Kidney epithelial cell (primary cell): ENCODE results near the gene HCK. TPM values are rescaled to one million over a fixed set of nuclear protein-coding genes. Genes with fewer than 3 reads are reported as not detected.

Experiments used
- DNase-seq: peaks from one replicate; pipeline ENCODE4 v3.0.0-alpha.2; 2010; ENCODE audit warnings: low read depth
- H3K27me3 ChIP-seq: 2 replicates; pipeline ENCODE4 v1.6.0; 2011; ENCODE audit warnings: low read length; ENCODE audit not compliant: control insufficient read depth, insufficient read depth
- H3K36me3 ChIP-seq: 2 replicates; pipeline ENCODE4 v1.5.1; 2011; ENCODE audit warnings: low read length; ENCODE audit not compliant: control insufficient read depth, insufficient read depth
- H3K4me3 ChIP-seq: 2 replicates; pipeline ENCODE4 v1.5.1; 2011; ENCODE audit warnings: low read depth, mild to moderate bottlenecking, control low read depth, low read length
- total RNA-seq: library from RNA; depleted of rRNA; stranded (reverse); fragments of >200 nt; gene quantifications from 2 replicates; pipeline ENCODE4 v1.2.3, GENCODE V29; 2015
- TF ChIP-seq, protein P1 (sequence below): IDR thresholded peaks from 2 replicates; pipeline ENCODE4 v1.5.1; 2011; ENCODE audit warnings: mild to moderate bottlenecking, moderate library complexity, low read length, control low read depth, inconsistent platforms; ENCODE audit not compliant: insufficient read depth, poor library complexity, severe bottlenecking

Gene HCK
- total RNA-seq, 1 donor from 2014 or later = 0.17 TPM

DNA sequence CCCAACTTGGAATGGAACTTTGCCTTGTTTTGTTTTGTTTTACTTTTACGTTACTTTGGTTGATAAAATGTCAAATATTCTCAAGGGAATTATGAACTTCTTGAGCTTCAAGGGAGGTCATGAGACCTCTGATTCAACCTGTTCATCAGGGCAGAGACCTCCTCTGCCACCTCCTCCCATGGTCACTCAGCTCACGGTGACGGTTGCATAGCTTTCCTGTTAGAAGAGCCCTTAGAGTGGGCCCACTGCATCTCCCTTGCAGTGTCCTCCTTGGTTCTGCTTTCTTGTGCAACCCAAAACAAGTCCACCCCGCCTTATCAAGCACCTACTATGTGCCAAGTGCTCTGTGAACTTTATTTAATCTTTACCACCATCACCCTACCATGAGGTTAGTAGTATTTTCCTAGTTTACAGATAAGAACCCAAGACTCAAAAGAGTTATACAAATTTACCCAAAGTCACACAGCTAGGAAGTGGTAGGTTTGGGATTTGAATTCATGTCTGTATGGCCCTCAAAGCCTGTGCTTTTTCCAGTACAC lies 72.9 kb downstream of the HCK start:
- no peak for DNase-seq
- TF ChIP-seq, protein P1, sequence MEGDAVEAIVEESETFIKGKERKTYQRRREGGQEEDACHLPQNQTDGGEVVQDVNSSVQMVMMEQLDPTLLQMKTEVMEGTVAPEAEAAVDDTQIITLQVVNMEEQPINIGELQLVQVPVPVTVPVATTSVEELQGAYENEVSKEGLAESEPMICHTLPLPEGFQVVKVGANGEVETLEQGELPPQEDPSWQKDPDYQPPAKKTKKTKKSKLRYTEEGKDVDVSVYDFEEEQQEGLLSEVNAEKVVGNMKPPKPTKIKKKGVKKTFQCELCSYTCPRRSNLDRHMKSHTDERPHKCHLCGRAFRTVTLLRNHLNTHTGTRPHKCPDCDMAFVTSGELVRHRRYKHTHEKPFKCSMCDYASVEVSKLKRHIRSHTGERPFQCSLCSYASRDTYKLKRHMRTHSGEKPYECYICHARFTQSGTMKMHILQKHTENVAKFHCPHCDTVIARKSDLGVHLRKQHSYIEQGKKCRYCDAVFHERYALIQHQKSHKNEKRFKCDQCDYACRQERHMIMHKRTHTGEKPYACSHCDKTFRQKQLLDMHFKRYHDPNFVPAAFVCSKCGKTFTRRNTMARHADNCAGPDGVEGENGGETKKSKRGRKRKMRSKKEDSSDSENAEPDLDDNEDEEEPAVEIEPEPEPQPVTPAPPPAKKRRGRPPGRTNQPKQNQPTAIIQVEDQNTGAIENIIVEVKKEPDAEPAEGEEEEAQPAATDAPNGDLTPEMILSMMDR = no peak
- Histone ChIP-seq H3K27me3 (no peaks in the 10 kb centered on the region), H3K36me3 (no peaks in the 10 kb centered on the region), H3K4me3 (no peak overlapping the region)

DNA sequence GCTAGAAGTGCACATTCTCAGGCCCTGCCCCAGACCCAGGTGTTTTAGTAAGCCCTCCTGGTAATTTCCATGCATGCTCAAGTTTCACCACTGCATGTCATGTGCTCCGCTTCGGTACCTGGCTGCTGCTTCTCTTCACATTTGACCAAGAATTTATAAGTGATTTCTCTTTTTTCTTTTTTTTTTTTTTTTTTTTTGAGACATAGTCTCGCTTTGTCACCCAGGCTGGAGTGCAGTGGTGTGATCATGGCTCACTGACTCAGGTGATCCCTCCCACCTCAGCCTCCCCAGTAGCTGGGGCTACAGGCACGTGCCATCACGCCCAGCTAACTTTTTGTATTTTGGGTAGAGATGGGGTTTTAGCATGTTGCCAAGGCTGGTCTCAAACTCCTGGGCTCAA lies 73.5 kb downstream of the HCK start:
- Histone ChIP-seq H3K27me3 (no peaks in the 10 kb centered on the region), H3K36me3 (no peaks in the 10 kb centered on the region), H3K4me3 (no peak overlapping the region)
- TF ChIP-seq, protein P1 = no peak
- no peak for DNase-seq

DNA sequence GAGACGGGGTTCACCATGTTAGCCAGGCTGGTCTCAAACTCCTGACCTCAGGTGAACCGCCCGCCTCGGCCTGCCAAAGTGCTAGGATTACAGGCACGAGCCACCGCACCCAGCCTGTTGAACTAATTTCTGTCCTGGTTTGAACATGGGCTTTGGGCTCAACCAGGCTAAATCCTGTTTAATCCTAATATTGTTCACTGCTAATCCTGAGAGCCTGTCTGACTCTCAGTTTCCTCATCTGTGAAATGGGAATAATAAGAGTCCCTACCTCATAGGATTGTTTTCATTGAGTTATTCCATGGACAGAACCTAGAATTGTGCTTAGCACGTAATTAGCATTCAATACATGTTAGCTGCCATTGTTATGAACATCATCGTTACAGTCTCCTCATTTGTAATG lies 74.9 kb downstream of the HCK start:
- Histone ChIP-seq H3K4me3 (no peak overlapping the region), H3K36me3 (no peaks in the 10 kb centered on the region), H3K27me3 (no peaks in the 10 kb centered on the region)
- DNase-seq = no peak
- TF ChIP-seq, protein P1 = no peak

DNA sequence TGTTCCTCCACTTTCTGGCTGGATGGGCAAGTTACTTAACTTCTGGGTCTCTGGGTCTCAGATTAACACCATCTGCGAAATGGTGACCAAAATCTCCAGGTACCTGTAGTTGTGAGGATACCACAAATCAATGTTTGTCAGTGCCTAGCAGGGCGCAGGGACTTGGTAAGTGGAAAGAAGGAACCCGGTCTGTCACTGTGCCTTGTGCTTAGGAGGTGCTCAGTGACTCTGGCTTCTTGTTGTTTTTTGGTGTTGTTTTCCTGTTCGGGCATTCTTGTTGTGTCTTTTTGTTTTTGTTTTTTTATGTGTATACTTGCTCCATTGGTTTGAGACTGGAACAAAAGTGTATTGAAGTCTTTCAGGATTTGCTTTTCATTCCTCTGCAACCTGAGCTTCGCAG lies 75.3 kb downstream of the HCK start:
- DNase-seq = no peak
- Histone ChIP-seq H3K4me3 (no peak overlapping the region), H3K27me3 (no peaks in the 10 kb centered on the region), H3K36me3 (no peaks in the 10 kb centered on the region)
- TF ChIP-seq, protein P1 = no peak

DNA sequence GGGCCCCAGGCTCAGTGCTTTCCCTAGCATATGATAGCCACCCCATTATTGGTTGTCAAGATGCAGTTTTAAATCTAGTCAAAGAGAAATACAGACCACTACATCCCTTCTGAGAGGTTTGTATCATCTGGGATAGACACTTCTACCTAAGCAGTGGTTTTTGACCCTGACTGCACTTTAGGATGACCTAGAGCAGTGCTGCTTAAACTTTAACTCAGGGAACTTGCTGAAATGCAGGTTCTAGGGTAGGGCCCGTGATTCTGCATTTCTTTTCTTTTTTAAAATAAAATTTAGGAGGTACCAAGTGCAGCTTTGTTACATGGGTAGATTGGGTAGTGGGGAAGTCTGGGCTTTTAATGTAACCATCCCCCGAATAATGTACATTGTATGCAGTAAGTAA lies 76.1 kb downstream of the HCK start:
- Histone ChIP-seq H3K36me3 (peaks cover 1% of the 10 kb centered on the region), H3K27me3 (no peaks in the 10 kb centered on the region), H3K4me3 (no peak overlapping the region)
- no peak for DNase-seq
- TF ChIP-seq, protein P1 = no peak

DNA sequence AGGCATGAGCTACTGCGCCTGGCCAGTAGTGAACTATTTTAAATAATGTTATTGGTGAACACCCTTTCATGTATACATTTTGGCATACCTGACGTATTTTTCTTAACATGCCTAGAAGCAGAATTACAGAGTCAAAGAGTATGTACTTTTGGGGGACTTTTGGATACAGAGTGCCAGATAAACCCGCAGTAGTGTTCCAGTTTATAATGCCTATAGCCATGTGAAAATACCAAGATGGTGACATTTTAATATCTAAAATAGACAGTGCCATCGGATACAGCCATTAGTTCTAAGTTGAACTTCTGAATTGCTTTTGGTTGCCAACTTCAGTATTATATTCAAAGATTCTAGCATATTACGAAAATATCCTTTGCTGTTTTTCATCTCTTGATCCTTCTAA lies 77.8 kb downstream of the HCK start:
- no peak for DNase-seq
- no peak overlapping the region for H3K4me3 ChIP-seq

More for the DNA sequence above, 77.8 kb downstream of the HCK start:
- H3K27me3 ChIP-seq = no peaks in the 10 kb centered on the region
- TF ChIP-seq, protein P1 = no peak
- peaks cover 1% of the 10 kb centered on the region for H3K36me3 ChIP-seq
